Measurements from ENCODE around the gene DTNB. TPM values are rescaled to one million over a fixed set of nuclear protein-coding genes. Genes with fewer than 3 reads are reported as not detected.

DTNB gene
- total RNA-seq, 1 experiment from 2014 or later = 26.3 TPM

- Mint-ChIP-seq H3K27ac (ENCODE audit: low read depth, unreplicated experiment) (no peak overlapping the region), H3K4me3 (ENCODE audit: unreplicated experiment) (no peak overlapping the region), H3K9me3 (ENCODE audit: unreplicated experiment) (no peaks in the 10 kb centered on the region), H3K27me3 (ENCODE audit: insufficient read depth, unreplicated experiment) (no peaks in the 10 kb centered on the region), H3K36me3 (ENCODE audit: insufficient read depth, unreplicated experiment) (no peaks in the 10 kb centered on the region), H3K4me1 (ENCODE audit: insufficient read depth, unreplicated experiment) (peaks cover 13% of the 10 kb centered on the region)
- intact Hi-C loops (cut with micrococcal nuclease) = no loop called here
- no peak for TF ChIP-seq CTCF (IDR thresholded peaks at IDR 0.05; ENCODE audit: unreplicated experiment)
- DNase-seq (ENCODE audit: unreplicated experiment) = no peak
- ChIA-PET CTCF (no interaction called here), POLR2A (interaction anchor here (0.7 kb wide), 1 partner anchor 152 kb away, joined by 3 read pairs; no protein-coding TSS in a partner anchor)
- no TSS peak for BruUV-seq (replicated peaks)
These were observed 180.7 kb downstream of the DTNB start for GRCh38 chr2:25492726-25493125.

GRCh38 chr2:25491966-25492532, 181.3 kb downstream of the DTNB start:
- ChIA-PET POLR2A (no interaction called here), CTCF (no interaction called here)
- DNase-seq (ENCODE audit: unreplicated experiment) = peak; percentile 45
- Mint-ChIP-seq H3K27ac (ENCODE audit: low read depth, unreplicated experiment) (no peak overlapping the region), H3K27me3 (ENCODE audit: insufficient read depth, unreplicated experiment) (no peaks in the 10 kb centered on the region), H3K4me3 (ENCODE audit: unreplicated experiment) (no peak overlapping the region), H3K36me3 (ENCODE audit: insufficient read depth, unreplicated experiment) (no peaks in the 10 kb centered on the region), H3K4me1 (ENCODE audit: insufficient read depth, unreplicated experiment) (peaks cover 13% of the 10 kb centered on the region), H3K9me3 (ENCODE audit: unreplicated experiment) (no peaks in the 10 kb centered on the region)
- intact Hi-C loops (cut with micrococcal nuclease) = no loop called here
- BruUV-seq (replicated peaks) = no TSS peak
- TF ChIP-seq CTCF (IDR thresholded peaks at IDR 0.05; ENCODE audit: unreplicated experiment) = no peak

- DNase-seq (ENCODE audit: unreplicated experiment) = peak; percentile 71
- ChIA-PET CTCF (no interaction called here), POLR2A (no interaction called here)
- peaks cover 13% of the 10 kb centered on the region for H3K4me1 Mint-ChIP-seq (ENCODE audit: insufficient read depth, unreplicated experiment)
- no peak for TF ChIP-seq CTCF (IDR thresholded peaks at IDR 0.05; ENCODE audit: unreplicated experiment)
- H3K9me3 Mint-ChIP-seq (ENCODE audit: unreplicated experiment) = no peaks in the 10 kb centered on the region
- H3K36me3 Mint-ChIP-seq (ENCODE audit: insufficient read depth, unreplicated experiment) = no peaks in the 10 kb centered on the region
- no peak overlapping the region for H3K4me3 Mint-ChIP-seq (ENCODE audit: unreplicated experiment)
- BruUV-seq (replicated peaks) = no TSS peak
- no peaks in the 10 kb centered on the region for H3K27me3 Mint-ChIP-seq (ENCODE audit: insufficient read depth, unreplicated experiment)
- intact Hi-C loops (cut with micrococcal nuclease) = no loop called here
- no peak overlapping the region for H3K27ac Mint-ChIP-seq (ENCODE audit: low read depth, unreplicated experiment)
These were observed 182.2 kb downstream of the DTNB start for GRCh38 chr2:25491003-25491696.

GRCh38 chr2:25490217-25490616, 183.2 kb downstream of the DTNB start:
- Mint-ChIP-seq H3K4me3 (ENCODE audit: unreplicated experiment) (no peak overlapping the region), H3K27ac (ENCODE audit: low read depth, unreplicated experiment) (no peak overlapping the region), H3K9me3 (ENCODE audit: unreplicated experiment) (no peaks in the 10 kb centered on the region), H3K4me1 (ENCODE audit: insufficient read depth, unreplicated experiment) (peaks cover 13% of the 10 kb centered on the region), H3K27me3 (ENCODE audit: insufficient read depth, unreplicated experiment) (no peaks in the 10 kb centered on the region), H3K36me3 (ENCODE audit: insufficient read depth, unreplicated experiment) (no peaks in the 10 kb centered on the region)
- CTCF ChIA-PET = no interaction called here
- intact Hi-C loops (cut with micrococcal nuclease) = no loop called here
- POLR2A ChIA-PET = no interaction called here
- no peak for TF ChIP-seq CTCF (IDR thresholded peaks at IDR 0.05; ENCODE audit: unreplicated experiment)
- no TSS peak for BruUV-seq (replicated peaks)
- no peak for DNase-seq (ENCODE audit: unreplicated experiment)
